ENCODE data around the gene HBP1.
"Not testable (repeated sequence)": the region's sequence is repeated elsewhere in the genome, so short reads cannot be mapped to it uniquely, and the experiment has no call there.

The HBP1 gene

GRCh38 chr7:107138696-107139420 lies 29.9 kb upstream of the HBP1 start:
- no peak overlapping the region for H3K4me3 ChIP-seq (ENCODE audit: insufficient read depth, low read depth, low read length)
- H3K4me1 ChIP-seq (ENCODE audit: control insufficient read depth, insufficient read depth, low read length) = no peaks in the 10 kb centered on the region
- no peaks in the 10 kb centered on the region for H3K9me3 ChIP-seq (ENCODE audit: control insufficient read depth, low read length)
- no peaks in the 10 kb centered on the region for H3K27me3 ChIP-seq (ENCODE audit: control insufficient read depth, insufficient read depth, low read length, poor library complexity, severe bottlenecking)
- H3K36me3 ChIP-seq (ENCODE audit: control insufficient read depth, insufficient read depth, low read length) = no peaks in the 10 kb centered on the region
- 85 to 88% methylated on average over 7 of the region's 7 CpGs for WGBS, 2 experiments
- no peak overlapping the region for H3K27ac ChIP-seq (ENCODE audit: insufficient read depth, low read depth, low read length, poor library complexity, severe bottlenecking)

- not testable (repeated sequence) for H3K36me3 ChIP-seq (ENCODE audit: control insufficient read depth, insufficient read depth, low read length); H3K4me1 ChIP-seq (ENCODE audit: control insufficient read depth, insufficient read depth, low read length); H3K27me3 ChIP-seq (ENCODE audit: control insufficient read depth, insufficient read depth, low read length, poor library complexity, severe bottlenecking); H3K4me3 ChIP-seq (ENCODE audit: insufficient read depth, low read depth, low read length); H3K27ac ChIP-seq (ENCODE audit: insufficient read depth, low read depth, low read length, poor library complexity, severe bottlenecking); H3K9me3 ChIP-seq (ENCODE audit: control insufficient read depth, low read length)
- 82 to 87% methylated on average over 4 to 5 of the region's 5 CpGs for WGBS, 2 experiments
These were observed 24.9 kb upstream of the HBP1 start for GRCh38 chr7:107143875-107144274.

DNA sequence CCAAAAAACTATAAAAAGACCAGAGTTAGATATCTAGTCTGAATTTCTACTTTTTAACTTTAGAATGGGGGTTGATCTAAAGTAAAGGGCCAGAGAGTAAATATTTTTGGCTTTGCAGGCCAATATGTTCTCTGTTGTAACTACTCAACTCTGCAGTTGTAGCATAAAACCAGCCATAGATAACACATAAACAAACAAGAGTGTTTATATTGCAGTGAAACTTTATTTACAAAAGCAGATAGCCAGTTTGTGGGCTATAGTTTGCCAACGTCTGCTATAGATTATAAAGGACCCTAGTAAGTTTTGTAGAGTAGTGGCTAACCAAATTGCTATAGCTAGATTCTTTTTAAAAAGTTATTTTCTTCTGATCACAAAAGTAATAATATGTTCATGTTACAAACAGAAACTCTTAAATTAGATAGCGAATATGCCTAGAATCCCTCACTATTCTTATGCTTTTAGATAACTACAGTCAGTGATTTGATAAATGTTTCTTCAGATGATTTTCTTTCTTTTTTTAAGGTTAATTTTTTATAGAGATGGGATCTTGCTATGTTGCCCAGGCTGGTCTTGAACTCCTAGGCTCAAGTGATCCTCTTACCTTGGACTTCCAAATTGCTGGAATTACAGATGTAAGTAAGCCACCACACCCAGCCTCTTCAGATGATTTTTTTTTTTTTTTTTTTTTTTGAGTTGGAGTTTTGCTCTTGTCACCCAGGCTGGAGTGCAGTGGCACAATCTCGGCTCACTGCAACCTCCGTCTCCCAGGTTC lies 23.6 kb upstream of the HBP1 start:
- H3K4me3 ChIP-seq (ENCODE audit: insufficient read depth, low read depth, low read length) = no peak overlapping the region
- no peaks in the 10 kb centered on the region for H3K9me3 ChIP-seq (ENCODE audit: control insufficient read depth, low read length)
- no peaks in the 10 kb centered on the region for H3K27me3 ChIP-seq (ENCODE audit: control insufficient read depth, insufficient read depth, low read length, poor library complexity, severe bottlenecking)
- no peaks in the 10 kb centered on the region for H3K4me1 ChIP-seq (ENCODE audit: control insufficient read depth, insufficient read depth, low read length)
- H3K36me3 ChIP-seq (ENCODE audit: control insufficient read depth, insufficient read depth, low read length) = no peaks in the 10 kb centered on the region
- no peak overlapping the region for H3K27ac ChIP-seq (ENCODE audit: insufficient read depth, low read depth, low read length, poor library complexity, severe bottlenecking)
- WGBS, 2 experiments = 95 to 96% methylated on average over 3 to 4 of the region's 4 CpGs

- WGBS, 2 experiments = 42 to 56% methylated on average over 3 of the region's 3 CpGs
These were observed 21.1 kb upstream of the HBP1 start for GRCh38 chr7:107147464-107148393.

DNA sequence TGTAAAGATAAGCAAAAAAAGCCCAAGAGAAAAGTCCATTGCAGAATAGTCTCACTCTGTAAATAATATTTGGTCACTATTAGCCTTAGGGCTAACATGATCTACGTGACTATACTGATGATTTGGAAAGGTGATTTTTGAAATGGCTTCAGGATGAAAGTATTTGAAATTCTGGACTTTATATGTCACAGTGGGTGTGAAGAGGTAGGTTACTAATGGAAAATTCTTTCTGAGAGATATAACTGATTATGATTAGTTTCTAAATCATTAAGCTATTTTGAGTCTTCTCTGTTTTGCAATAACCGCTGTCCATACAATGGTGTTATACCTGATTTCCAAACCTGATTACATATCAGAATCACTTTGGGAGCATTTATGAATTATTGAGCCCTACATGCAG lies 20.1 kb upstream of the HBP1 start:
- Histone ChIP-seq H3K27ac (ENCODE audit: insufficient read depth, low read depth, low read length, poor library complexity, severe bottlenecking) (no peak overlapping the region), H3K27me3 (ENCODE audit: control insufficient read depth, insufficient read depth, low read length, poor library complexity, severe bottlenecking) (no peaks in the 10 kb centered on the region)
- WGBS, 2 experiments = 89 to 99% methylated on average over 1 to 2 of the region's 2 CpGs

More at GRCh38 chr7:107147464-107148393, 21.1 kb upstream of the HBP1 start:
- H3K4me3 ChIP-seq (ENCODE audit: insufficient read depth, low read depth, low read length) = no peak overlapping the region
- no peaks in the 10 kb centered on the region for H3K36me3 ChIP-seq (ENCODE audit: control insufficient read depth, insufficient read depth, low read length)
- H3K9me3 ChIP-seq (ENCODE audit: control insufficient read depth, low read length) = no peaks in the 10 kb centered on the region
- H3K27me3 ChIP-seq (ENCODE audit: control insufficient read depth, insufficient read depth, low read length, poor library complexity, severe bottlenecking) = no peaks in the 10 kb centered on the region
- no peaks in the 10 kb centered on the region for H3K4me1 ChIP-seq (ENCODE audit: control insufficient read depth, insufficient read depth, low read length)
- no peak overlapping the region for H3K27ac ChIP-seq (ENCODE audit: insufficient read depth, low read depth, low read length, poor library complexity, severe bottlenecking)

DNA sequence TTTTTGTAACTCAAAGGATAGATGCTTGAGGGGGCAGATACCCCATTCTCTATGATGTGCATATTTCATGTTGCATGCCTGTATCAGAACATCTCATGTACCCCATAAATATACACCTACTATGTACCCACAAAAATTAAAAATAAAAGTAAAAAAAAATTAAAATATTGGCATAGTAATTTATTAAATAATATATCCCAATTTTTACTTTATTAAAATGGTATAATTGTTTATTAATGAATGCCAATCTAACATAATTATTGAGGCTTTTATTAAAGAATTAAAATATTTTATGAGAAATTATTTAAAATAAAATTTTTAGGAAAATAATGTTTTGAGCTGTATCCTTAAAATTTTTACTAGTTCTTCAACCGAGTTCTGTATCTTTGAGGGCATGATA lies 18.9 kb upstream of the HBP1 start:
- H3K4me3 ChIP-seq (ENCODE audit: insufficient read depth, low read depth, low read length) = no peak overlapping the region
- no peaks in the 10 kb centered on the region for H3K4me1 ChIP-seq (ENCODE audit: control insufficient read depth, insufficient read depth, low read length)
- H3K9me3 ChIP-seq (ENCODE audit: control insufficient read depth, low read length) = no peaks in the 10 kb centered on the region
- 91 to 100% methylated on average over 1 of the region's 1 CpG for WGBS, 2 experiments
- no peaks in the 10 kb centered on the region for H3K36me3 ChIP-seq (ENCODE audit: control insufficient read depth, insufficient read depth, low read length)
- no peak overlapping the region for H3K27ac ChIP-seq (ENCODE audit: insufficient read depth, low read depth, low read length, poor library complexity, severe bottlenecking)
- no peaks in the 10 kb centered on the region for H3K27me3 ChIP-seq (ENCODE audit: control insufficient read depth, insufficient read depth, low read length, poor library complexity, severe bottlenecking)

More for the DNA sequence above, 20.1 kb upstream of the HBP1 start:
- Histone ChIP-seq H3K36me3 (ENCODE audit: control insufficient read depth, insufficient read depth, low read length) (no peaks in the 10 kb centered on the region), H3K4me3 (ENCODE audit: insufficient read depth, low read depth, low read length) (no peak overlapping the region), H3K9me3 (ENCODE audit: control insufficient read depth, low read length) (no peaks in the 10 kb centered on the region), H3K4me1 (ENCODE audit: control insufficient read depth, insufficient read depth, low read length) (no peaks in the 10 kb centered on the region)

- WGBS, 2 experiments = 0 to 34% methylated on average over 1 to 3 of the region's 4 CpGs
- H3K4me3 ChIP-seq (ENCODE audit: insufficient read depth, low read depth, low read length) = no peak overlapping the region
- no peaks in the 10 kb centered on the region for H3K36me3 ChIP-seq (ENCODE audit: control insufficient read depth, insufficient read depth, low read length)
- no peaks in the 10 kb centered on the region for H3K27me3 ChIP-seq (ENCODE audit: control insufficient read depth, insufficient read depth, low read length, poor library complexity, severe bottlenecking)
- no peaks in the 10 kb centered on the region for H3K9me3 ChIP-seq (ENCODE audit: control insufficient read depth, low read length)
- no peaks in the 10 kb centered on the region for H3K4me1 ChIP-seq (ENCODE audit: control insufficient read depth, insufficient read depth, low read length)
- H3K27ac ChIP-seq (ENCODE audit: insufficient read depth, low read depth, low read length, poor library complexity, severe bottlenecking) = no peak overlapping the region
These were observed 18.3 kb upstream of the HBP1 start for GRCh38 chr7:107150375-107151073.

GRCh38 chr7:107151538-107151937 lies 17.3 kb upstream of the HBP1 start:
- Histone ChIP-seq H3K27ac (ENCODE audit: insufficient read depth, low read depth, low read length, poor library complexity, severe bottlenecking) (no peak overlapping the region), H3K9me3 (ENCODE audit: control insufficient read depth, low read length) (no peaks in the 10 kb centered on the region), H3K36me3 (ENCODE audit: control insufficient read depth, insufficient read depth, low read length) (no peaks in the 10 kb centered on the region), H3K27me3 (ENCODE audit: control insufficient read depth, insufficient read depth, low read length, poor library complexity, severe bottlenecking) (no peaks in the 10 kb centered on the region), H3K4me3 (ENCODE audit: insufficient read depth, low read depth, low read length) (no peak overlapping the region), H3K4me1 (ENCODE audit: control insufficient read depth, insufficient read depth, low read length) (no peaks in the 10 kb centered on the region)
- 92 to 93% methylated on average over 6 of the region's 7 CpGs for WGBS, 2 experiments

DNA sequence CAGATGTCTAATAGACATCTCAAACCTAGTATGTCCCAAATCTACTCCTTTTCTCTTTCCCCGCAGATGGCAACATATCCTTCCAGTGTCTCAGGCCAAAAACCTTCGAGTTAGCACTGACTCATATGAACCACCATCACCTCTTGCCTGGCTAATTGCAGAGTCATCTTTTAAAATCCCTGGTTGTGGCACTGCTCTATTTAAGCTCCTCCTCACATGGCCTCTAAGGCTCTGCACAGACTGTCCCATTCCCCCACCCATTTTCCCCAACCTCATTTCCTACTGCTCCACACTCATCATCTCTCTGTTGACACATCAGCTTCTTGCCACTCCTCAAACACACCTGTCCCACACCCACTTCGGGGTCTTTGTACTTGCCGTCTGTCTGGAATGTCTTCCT lies 16.8 kb upstream of the HBP1 start:
- Histone ChIP-seq H3K27ac (ENCODE audit: insufficient read depth, low read depth, low read length, poor library complexity, severe bottlenecking) (no peak overlapping the region), H3K36me3 (ENCODE audit: control insufficient read depth, insufficient read depth, low read length) (no peaks in the 10 kb centered on the region), H3K4me1 (ENCODE audit: control insufficient read depth, insufficient read depth, low read length) (no peaks in the 10 kb centered on the region), H3K27me3 (ENCODE audit: control insufficient read depth, insufficient read depth, low read length, poor library complexity, severe bottlenecking) (no peaks in the 10 kb centered on the region), H3K9me3 (ENCODE audit: control insufficient read depth, low read length) (no peaks in the 10 kb centered on the region), H3K4me3 (ENCODE audit: insufficient read depth, low read depth, low read length) (no peak overlapping the region)
- WGBS, 2 experiments = 67 to 72% methylated on average over 4 of the region's 4 CpGs
